K562 (cell line): Measurements from ENCODE around the gene RAD51AP1. TPM values are rescaled to one million over a fixed set of nuclear protein-coding genes. Genes with fewer than 3 reads are reported as not detected.

Source experiments
- KDM2B ChIP-seq: fragments of 250-450 bp; sonication (Bioruptor Pico); IDR thresholded peaks from 2 replicates; pipeline ENCODE4 v1.8.0; 2021; ENCODE audit warnings: mild to moderate bottlenecking, moderate library complexity
- KLF6 ChIP-seq: fragments of 250-450 bp; sonication (Bioruptor Pico); IDR thresholded peaks from 2 replicates; pipeline ENCODE4 v1.4.0; 2020; ENCODE audit warnings: mild to moderate bottlenecking, moderate library complexity, borderline replicate concordance
- MTA3 ChIP-seq: fragments of 450-650 bp; formaldehyde crosslinking; IDR thresholded peaks from 2 replicates; pipeline ENCODE4 v1.6.1; 2017; ENCODE audit warnings: mild to moderate bottlenecking, borderline replicate concordance
- SPI1 ChIP-seq: IDR thresholded peaks from 2 replicates; pipeline ENCODE4 v1.6.1; 2011; ENCODE audit warnings: low read depth, low read length, control low read depth, borderline replicate concordance
- polyA plus RNA-seq, 8 experiments: library from polyadenylated mRNA; depleted of rRNA in 4 of 8; stranded (reverse) in 5 of 8; unstranded in 3 of 8; fragments of >200 nt; fragmentation: Nextera tagmentation in 2 of 8; fragmentation: Illumina TruSeq in 1 of 8; extraction: Ambion mirVana in 2 of 8; extraction: Trizol in 1 of 8; gene quantifications; 2 replicates each; pipeline versions ENCODE4 v1.2.1 to v1.2.3, GENCODE V29; 2011 to 2014; ENCODE audit warnings: inconsistent platforms in 1 of 8, missing spikeins in 1 of 8
- total RNA-seq, 7 experiments: library from RNA; depleted of rRNA in 6 of 7; stranded (reverse); fragments of >200 nt in 6 of 7; fragmentation: Illumina TruSeq in 2 of 7; extraction: Trizol in 2 of 7; gene quantifications; 2 replicates each; pipeline versions ENCODE4 v1.2.1 to v1.2.3, GENCODE V29; 2011 to 2021; ENCODE audit warnings: low replicate concordance in 1 of 7
- TF ChIP-seq, protein P1 (sequence below): fragments of 250-450 bp; sonication (Bioruptor Pico); IDR thresholded peaks from 2 replicates; pipeline ENCODE4 v1.4.0; 2020; ENCODE audit warnings: mild to moderate bottlenecking, moderate library complexity, borderline replicate concordance
- TF ChIP-seq, protein P2 (sequence below): fragments of 250-450 bp; sonication (Bioruptor Pico); IDR thresholded peaks from 2 replicates; pipeline ENCODE4 v1.4.0; 2020; ENCODE audit warnings: mild to moderate bottlenecking, moderate library complexity
- TF ChIP-seq, protein P3 (sequence below): sonication (generic); formaldehyde crosslinking; IDR thresholded peaks from 2 replicates; pipeline ENCODE4 v1.8.0; 2023; ENCODE audit warnings: mild to moderate bottlenecking, missing genetic modification reagents
- TF ChIP-seq, protein P4 (sequence below): sonication (generic); formaldehyde crosslinking; IDR thresholded peaks from 2 replicates; pipeline ENCODE4 v1.8.1; 2022; ENCODE audit warnings: missing genetic modification reagents
- TF ChIP-seq, protein P5 (sequence below): fragments of 250-450 bp; sonication (Bioruptor Pico); IDR thresholded peaks from 2 replicates; pipeline ENCODE4 v1.5.0; 2021

Gene RAD51AP1
- total and polyA plus RNA-seq, 9 of the 15 experiments (the other 6 are each of a cell fraction or from before 2014, with no cell fraction given), result 43.8 to 111 (median 89.1) TPM

DNA sequence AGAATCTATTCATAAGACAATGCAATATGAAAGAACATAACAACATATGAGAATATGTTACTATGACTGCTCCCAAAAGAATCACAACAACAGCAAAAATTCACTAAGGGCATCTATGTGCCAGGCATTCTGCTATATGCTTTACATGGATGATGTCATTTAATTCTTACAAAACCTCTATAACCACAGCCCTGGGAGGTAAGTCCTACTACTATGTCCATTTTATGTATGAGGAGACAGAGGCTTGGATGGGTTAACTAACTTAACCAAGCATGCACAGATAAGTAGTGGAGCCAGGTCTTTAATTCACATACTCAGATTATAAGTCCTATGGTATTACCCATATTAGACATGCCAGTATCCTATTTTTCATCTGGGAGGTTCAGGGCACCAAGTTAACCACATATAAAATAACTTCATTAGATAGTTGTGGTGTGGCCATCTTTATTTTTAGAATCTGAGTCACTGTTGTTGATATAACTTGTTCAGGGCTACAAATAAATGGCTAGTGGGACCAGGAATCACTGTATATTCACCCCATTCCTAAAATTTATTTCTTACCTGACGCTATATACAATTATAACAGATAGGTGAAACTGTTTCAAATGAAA, 33.2 kb upstream of the RAD51AP1 start (continued):
- TF ChIP-seq, protein P1, sequence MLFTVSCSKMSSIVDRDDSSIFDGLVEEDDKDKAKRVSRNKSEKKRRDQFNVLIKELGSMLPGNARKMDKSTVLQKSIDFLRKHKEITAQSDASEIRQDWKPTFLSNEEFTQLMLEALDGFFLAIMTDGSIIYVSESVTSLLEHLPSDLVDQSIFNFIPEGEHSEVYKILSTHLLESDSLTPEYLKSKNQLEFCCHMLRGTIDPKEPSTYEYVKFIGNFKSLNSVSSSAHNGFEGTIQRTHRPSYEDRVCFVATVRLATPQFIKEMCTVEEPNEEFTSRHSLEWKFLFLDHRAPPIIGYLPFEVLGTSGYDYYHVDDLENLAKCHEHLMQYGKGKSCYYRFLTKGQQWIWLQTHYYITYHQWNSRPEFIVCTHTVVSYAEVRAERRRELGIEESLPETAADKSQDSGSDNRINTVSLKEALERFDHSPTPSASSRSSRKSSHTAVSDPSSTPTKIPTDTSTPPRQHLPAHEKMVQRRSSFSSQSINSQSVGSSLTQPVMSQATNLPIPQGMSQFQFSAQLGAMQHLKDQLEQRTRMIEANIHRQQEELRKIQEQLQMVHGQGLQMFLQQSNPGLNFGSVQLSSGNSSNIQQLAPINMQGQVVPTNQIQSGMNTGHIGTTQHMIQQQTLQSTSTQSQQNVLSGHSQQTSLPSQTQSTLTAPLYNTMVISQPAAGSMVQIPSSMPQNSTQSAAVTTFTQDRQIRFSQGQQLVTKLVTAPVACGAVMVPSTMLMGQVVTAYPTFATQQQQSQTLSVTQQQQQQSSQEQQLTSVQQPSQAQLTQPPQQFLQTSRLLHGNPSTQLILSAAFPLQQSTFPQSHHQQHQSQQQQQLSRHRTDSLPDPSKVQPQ, result no peak
- TF ChIP-seq, protein P2, sequence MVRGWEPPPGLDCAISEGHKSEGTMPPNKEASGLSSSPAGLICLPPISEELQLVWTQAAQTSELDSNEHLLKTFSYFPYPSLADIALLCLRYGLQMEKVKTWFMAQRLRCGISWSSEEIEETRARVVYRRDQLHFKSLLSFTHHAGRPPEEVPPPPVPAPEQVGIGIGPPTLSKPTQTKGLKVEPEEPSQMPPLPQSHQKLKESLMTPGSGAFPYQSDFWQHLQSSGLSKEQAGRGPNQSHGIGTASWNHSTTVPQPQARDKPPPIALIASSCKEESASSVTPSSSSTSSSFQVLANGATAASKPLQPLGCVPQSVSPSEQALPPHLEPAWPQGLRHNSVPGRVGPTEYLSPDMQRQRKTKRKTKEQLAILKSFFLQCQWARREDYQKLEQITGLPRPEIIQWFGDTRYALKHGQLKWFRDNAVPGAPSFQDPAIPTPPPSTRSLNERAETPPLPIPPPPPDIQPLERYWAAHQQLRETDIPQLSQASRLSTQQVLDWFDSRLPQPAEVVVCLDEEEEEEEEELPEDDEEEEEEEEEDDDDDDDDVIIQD (CRISPR knock-in tag), result no peak
- TF ChIP-seq KLF6 (CRISPR knock-in tag) (no peak), MTA3 (no peak), SPI1 (no peak), KDM2B (CRISPR knock-in tag) (no peak)
- TF ChIP-seq, protein P3, sequence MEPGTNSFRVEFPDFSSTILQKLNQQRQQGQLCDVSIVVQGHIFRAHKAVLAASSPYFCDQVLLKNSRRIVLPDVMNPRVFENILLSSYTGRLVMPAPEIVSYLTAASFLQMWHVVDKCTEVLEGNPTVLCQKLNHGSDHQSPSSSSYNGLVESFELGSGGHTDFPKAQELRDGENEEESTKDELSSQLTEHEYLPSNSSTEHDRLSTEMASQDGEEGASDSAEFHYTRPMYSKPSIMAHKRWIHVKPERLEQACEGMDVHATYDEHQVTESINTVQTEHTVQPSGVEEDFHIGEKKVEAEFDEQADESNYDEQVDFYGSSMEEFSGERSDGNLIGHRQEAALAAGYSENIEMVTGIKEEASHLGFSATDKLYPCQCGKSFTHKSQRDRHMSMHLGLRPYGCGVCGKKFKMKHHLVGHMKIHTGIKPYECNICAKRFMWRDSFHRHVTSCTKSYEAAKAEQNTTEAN, result no peak
- TF ChIP-seq, protein P4, sequence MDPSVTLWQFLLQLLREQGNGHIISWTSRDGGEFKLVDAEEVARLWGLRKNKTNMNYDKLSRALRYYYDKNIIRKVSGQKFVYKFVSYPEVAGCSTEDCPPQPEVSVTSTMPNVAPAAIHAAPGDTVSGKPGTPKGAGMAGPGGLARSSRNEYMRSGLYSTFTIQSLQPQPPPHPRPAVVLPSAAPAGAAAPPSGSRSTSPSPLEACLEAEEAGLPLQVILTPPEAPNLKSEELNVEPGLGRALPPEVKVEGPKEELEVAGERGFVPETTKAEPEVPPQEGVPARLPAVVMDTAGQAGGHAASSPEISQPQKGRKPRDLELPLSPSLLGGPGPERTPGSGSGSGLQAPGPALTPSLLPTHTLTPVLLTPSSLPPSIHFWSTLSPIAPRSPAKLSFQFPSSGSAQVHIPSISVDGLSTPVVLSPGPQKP (CRISPR knock-in tag), result no peak
- TF ChIP-seq, protein P5, sequence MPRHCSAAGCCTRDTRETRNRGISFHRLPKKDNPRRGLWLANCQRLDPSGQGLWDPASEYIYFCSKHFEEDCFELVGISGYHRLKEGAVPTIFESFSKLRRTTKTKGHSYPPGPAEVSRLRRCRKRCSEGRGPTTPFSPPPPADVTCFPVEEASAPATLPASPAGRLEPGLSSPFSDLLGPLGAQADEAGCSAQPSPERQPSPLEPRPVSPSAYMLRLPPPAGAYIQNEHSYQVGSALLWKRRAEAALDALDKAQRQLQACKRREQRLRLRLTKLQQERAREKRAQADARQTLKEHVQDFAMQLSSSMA (CRISPR knock-in tag), result no peak
- TF ChIP-seq, all 486 proteins: peak for 0
